ENCODE data around the gene NABP2.

NABP2 gene

DNA sequence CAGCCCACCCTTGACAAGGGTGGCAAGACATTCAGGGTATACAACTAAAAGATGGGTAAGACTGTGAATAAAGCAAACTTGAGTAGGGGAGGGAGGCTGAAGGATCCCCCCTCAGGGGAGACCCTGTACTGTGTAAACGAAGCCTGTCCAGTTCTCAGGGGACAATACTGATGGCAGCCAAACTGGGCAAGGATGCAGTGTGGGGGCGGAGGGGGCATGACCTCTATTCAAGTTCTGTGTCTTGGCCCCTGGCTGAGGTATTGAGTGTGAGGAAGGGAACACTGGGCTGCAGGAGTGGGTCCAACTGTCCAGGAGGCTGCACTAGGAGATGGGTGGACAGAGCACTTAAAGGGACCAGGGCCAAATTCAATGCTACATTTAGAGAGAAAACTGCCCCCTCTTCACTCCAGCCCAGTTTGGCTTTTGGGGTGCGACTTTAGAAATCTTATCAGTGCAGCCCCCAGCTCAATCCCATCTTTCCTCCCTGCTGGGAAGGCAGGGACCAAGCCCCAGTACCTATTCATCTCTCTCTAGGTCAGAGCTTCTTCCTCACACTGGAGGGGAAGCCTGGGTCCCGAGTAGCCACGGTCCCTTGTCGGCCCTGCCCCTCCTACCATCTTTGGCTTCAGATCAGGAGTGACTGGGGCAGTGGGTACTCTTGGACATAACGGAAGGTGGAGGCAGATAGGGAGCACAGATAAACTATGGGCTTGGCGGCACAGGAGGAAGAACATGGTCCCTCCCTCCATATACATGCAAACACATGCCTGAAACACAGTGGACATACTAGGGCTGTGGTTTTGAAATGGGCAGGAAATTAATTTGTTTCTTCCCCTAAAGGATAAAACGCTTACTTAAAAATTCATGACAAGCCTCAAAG is 17.5 kb downstream of the NABP2 start:
- Histone ChIP-seq H3K27ac (ENCODE audit: low read depth, low read length) (no peak overlapping the region), H3K9me3 (ENCODE audit: insufficient read depth, low read length) (no peaks in the 10 kb centered on the region), H3K9me2 (replicated peaks; ENCODE audit: insufficient read depth, low read length) (no peaks in the 10 kb centered on the region), H4K20me1 (ENCODE audit: low read depth, low read length) (no peaks in the 10 kb centered on the region), H3F3A (ENCODE audit: insufficient read depth) (no peaks in the 10 kb centered on the region), H3K79me2 (ENCODE audit: insufficient read depth, low read length) (no peaks in the 10 kb centered on the region), H3K27me3 (ENCODE audit: low read length) (no peaks in the 10 kb centered on the region), H3K36me3 (ENCODE audit: low read length) (no peaks in the 10 kb centered on the region), H3K9ac (ENCODE audit: low read length) (no peak overlapping the region), H2AFZ (ENCODE audit: low read depth, low read length, severe bottlenecking) (no peak overlapping the region), H3K4me3 (ENCODE audit: insufficient read depth, low read length, poor library complexity, severe bottlenecking) (no peak overlapping the region), H3K4me2 (ENCODE audit: low read depth, low read length, poor library complexity, severe bottlenecking) (no peak overlapping the region)
- TF ChIP-seq EZH2phosphoT487 (conservative IDR thresholded peaks at IDR 0.05; ENCODE audit: low read length): no peak
- TF ChIP-seq, protein P1, sequence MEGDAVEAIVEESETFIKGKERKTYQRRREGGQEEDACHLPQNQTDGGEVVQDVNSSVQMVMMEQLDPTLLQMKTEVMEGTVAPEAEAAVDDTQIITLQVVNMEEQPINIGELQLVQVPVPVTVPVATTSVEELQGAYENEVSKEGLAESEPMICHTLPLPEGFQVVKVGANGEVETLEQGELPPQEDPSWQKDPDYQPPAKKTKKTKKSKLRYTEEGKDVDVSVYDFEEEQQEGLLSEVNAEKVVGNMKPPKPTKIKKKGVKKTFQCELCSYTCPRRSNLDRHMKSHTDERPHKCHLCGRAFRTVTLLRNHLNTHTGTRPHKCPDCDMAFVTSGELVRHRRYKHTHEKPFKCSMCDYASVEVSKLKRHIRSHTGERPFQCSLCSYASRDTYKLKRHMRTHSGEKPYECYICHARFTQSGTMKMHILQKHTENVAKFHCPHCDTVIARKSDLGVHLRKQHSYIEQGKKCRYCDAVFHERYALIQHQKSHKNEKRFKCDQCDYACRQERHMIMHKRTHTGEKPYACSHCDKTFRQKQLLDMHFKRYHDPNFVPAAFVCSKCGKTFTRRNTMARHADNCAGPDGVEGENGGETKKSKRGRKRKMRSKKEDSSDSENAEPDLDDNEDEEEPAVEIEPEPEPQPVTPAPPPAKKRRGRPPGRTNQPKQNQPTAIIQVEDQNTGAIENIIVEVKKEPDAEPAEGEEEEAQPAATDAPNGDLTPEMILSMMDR (IDR thresholded peaks at IDR 0.05; ENCODE audit: insufficient read depth, low read length, poor library complexity, severe bottlenecking): no peak

DNA sequence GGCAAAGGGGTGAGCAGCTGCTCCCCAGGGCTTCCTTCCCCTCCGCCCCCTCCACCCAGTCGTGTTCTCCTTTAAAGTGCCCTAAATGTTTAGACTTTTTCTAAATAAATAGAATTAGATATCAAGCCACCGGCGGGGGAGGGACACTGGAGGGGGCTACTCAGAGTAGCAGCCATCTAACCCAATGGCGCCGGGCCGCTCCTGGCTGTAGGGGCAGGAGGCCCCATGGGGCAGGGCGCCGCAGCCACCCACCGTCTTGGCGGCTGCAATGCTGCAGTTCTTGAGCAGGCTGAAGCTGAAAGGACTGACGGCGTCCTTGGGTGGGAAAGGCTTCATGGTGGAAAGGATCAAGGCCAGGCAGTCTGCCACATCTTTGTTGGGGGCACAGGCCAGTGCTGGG is 18.8 kb downstream of the NABP2 start:
- Histone ChIP-seq H3K79me2 (ENCODE audit: insufficient read depth, low read length) (no peaks in the 10 kb centered on the region), H4K20me1 (ENCODE audit: low read depth, low read length) (no peaks in the 10 kb centered on the region), H3K36me3 (ENCODE audit: low read length) (no peaks in the 10 kb centered on the region), H3K9ac (ENCODE audit: low read length) (no peak overlapping the region), H3K9me2 (replicated peaks; ENCODE audit: insufficient read depth, low read length) (no peaks in the 10 kb centered on the region), H3K27ac (ENCODE audit: low read depth, low read length) (no peak overlapping the region), H3K4me2 (ENCODE audit: low read depth, low read length, poor library complexity, severe bottlenecking) (no peak overlapping the region), H3K27me3 (ENCODE audit: low read length) (no peaks in the 10 kb centered on the region), H3K4me3 (ENCODE audit: insufficient read depth, low read length, poor library complexity, severe bottlenecking) (no peak overlapping the region), H2AFZ (ENCODE audit: low read depth, low read length, severe bottlenecking) (no peak overlapping the region), H3K9me3 (ENCODE audit: insufficient read depth, low read length) (no peaks in the 10 kb centered on the region), H3F3A (ENCODE audit: insufficient read depth) (no peaks in the 10 kb centered on the region)
- TF ChIP-seq, protein P1 (IDR thresholded peaks at IDR 0.05; ENCODE audit: insufficient read depth, low read length, poor library complexity, severe bottlenecking): no peak
- TF ChIP-seq EZH2phosphoT487 (conservative IDR thresholded peaks at IDR 0.05; ENCODE audit: low read length): no peak

DNA sequence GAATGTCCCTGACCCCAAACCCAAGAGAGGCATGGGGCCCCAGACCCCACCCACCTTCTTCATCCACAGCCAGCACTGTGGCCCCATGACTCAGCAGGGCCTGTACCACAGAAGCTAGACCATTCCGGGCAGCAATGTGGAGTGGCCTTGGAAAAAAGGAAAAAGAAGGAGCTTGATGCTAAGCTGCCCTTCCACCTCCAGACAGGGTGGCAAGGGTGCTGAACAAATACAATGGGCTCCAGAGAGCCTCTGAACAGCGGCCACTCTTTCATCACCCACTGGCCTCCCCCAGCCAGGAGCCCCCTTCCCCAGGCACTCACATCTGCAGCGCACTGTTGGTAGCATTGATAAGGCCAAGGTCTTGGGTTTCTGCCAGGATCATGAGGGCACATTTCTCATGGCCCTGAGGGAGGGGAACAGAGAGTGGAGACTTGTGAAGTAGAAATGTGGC is 19.6 kb downstream of the NABP2 start:
- H2AFZ ChIP-seq (ENCODE audit: low read depth, low read length, severe bottlenecking): no peak overlapping the region
- TF ChIP-seq, protein P1 (IDR thresholded peaks at IDR 0.05; ENCODE audit: insufficient read depth, low read length, poor library complexity, severe bottlenecking): no peak
- TF ChIP-seq EZH2phosphoT487 (conservative IDR thresholded peaks at IDR 0.05; ENCODE audit: low read length): no peak
- H3K27ac ChIP-seq (ENCODE audit: low read depth, low read length): no peak overlapping the region
- H4K20me1 ChIP-seq (ENCODE audit: low read depth, low read length): no peaks in the 10 kb centered on the region
- H3K27me3 ChIP-seq (ENCODE audit: low read length): no peaks in the 10 kb centered on the region
- no peaks in the 10 kb centered on the region for H3F3A ChIP-seq (ENCODE audit: insufficient read depth)
- H3K9me2 ChIP-seq (replicated peaks; ENCODE audit: insufficient read depth, low read length): no peaks in the 10 kb centered on the region
- no peak overlapping the region for H3K4me3 ChIP-seq (ENCODE audit: insufficient read depth, low read length, poor library complexity, severe bottlenecking)
- H3K79me2 ChIP-seq (ENCODE audit: insufficient read depth, low read length): no peaks in the 10 kb centered on the region
- no peak overlapping the region for H3K4me2 ChIP-seq (ENCODE audit: low read depth, low read length, poor library complexity, severe bottlenecking)
- no peaks in the 10 kb centered on the region for H3K9me3 ChIP-seq (ENCODE audit: insufficient read depth, low read length)
- H3K9ac ChIP-seq (ENCODE audit: low read length): no peak overlapping the region
- no peaks in the 10 kb centered on the region for H3K36me3 ChIP-seq (ENCODE audit: low read length)
